Ishikawa (cell line): Measurements from ENCODE around the gene CREBRF.

ENCODE experiments used
- CEBPB ChIP-seq: IDR thresholded peaks from 2 replicates; pipeline ENCODE4 v1.6.1; 2012
- CREB1 ChIP-seq: IDR thresholded peaks from 2 replicates; pipeline ENCODE4 v1.6.1; 2012; ENCODE audit warnings: low read depth
- EGR1 ChIP-seq: IDR thresholded peaks from 2 replicates; pipeline ENCODE4 v1.6.1; 2012
- EP300 ChIP-seq: IDR thresholded peaks from 2 replicates; pipeline ENCODE4 v1.6.1; 2012; ENCODE audit warnings: borderline replicate concordance
- MAX ChIP-seq: IDR thresholded peaks from 2 replicates; pipeline ENCODE4 v1.6.1; 2012
- RAD21 ChIP-seq: IDR thresholded peaks from 2 replicates; pipeline ENCODE4 v1.6.1; 2012; ENCODE audit warnings: low read depth
- REST ChIP-seq: IDR thresholded peaks from 2 replicates; pipeline ENCODE4 v1.6.1; 2012; ENCODE audit warnings: low read depth, mild to moderate bottlenecking
- TAF1 ChIP-seq: IDR thresholded peaks from 2 replicates; pipeline ENCODE4 v1.6.1; 2012; ENCODE audit warnings: low read depth, mild to moderate bottlenecking
- TCF12 ChIP-seq: IDR thresholded peaks from 2 replicates; pipeline ENCODE4 v1.6.1; 2012; ENCODE audit warnings: low read depth
- TEAD4 ChIP-seq: IDR thresholded peaks from 2 replicates; pipeline ENCODE4 v1.6.1; 2012
- USF1 ChIP-seq: IDR thresholded peaks from 2 replicates; pipeline ENCODE4 v1.6.1; 2012
- YY1 ChIP-seq: IDR thresholded peaks from 2 replicates; pipeline ENCODE4 v1.6.1; 2012; ENCODE audit warnings: low read depth
- ZBTB7A ChIP-seq: IDR thresholded peaks from 2 replicates; pipeline ENCODE4 v1.6.1; 2012; ENCODE audit warnings: low read depth

GRCh38 chr5:173018358-173018757 is 37.8 kb upstream of the CREBRF start:
- TF ChIP-seq USF1, result no peak
- TF ChIP-seq RAD21, result no peak
- TF ChIP-seq TCF12, result no peak
- TF ChIP-seq CEBPB, result no peak
- no peak for TF ChIP-seq REST
- no peak for TF ChIP-seq EGR1
- TF ChIP-seq MAX, result no peak
- no peak for TF ChIP-seq EP300
- no peak for TF ChIP-seq TAF1
- TF ChIP-seq CREB1, result no peak
- TF ChIP-seq TEAD4, result no peak
- no peak for TF ChIP-seq YY1
- TF ChIP-seq ZBTB7A, result no peak
